Caco-2 (cell line): ENCODE measurements around the gene DSCAM. TPM values are rescaled to one million over a fixed set of nuclear protein-coding genes. Genes with fewer than 3 reads are reported as not detected.

Experiments
- BruUV-seq: library from RNA; stranded (reverse); fragments of 400-500 nt; replicated peaks from 2 replicates; lab custom pipeline; 2021; lab: Mats Ljungman, UMichigan
- CTCF ChIA-PET: fragments of 300-600 bp; sonication (Branson Sonifier 250); formaldehyde crosslinking; loops from one replicate; lab custom pipeline; 2022; ENCODE audit warnings: antibody characterized with exemption; lab: Charles Lee
- POLR2A ChIA-PET: fragments of 300-600 bp; sonication (Branson Sonifier 250); formaldehyde crosslinking; loops from one replicate; lab custom pipeline; 2022; ENCODE audit warnings: antibody characterized with exemption; lab: Charles Lee
- DNase-seq, 2 experiments: peaks; one replicate each; pipeline versions ENCODE4 v3.0.0 to v3.0.0-alpha.2; 2020 to 2022
- H3K27me3 ChIP-seq: replicated peaks from 2 replicates; pipeline ENCODE4 v1.6.0; 2011; ENCODE audit warnings: low read length; ENCODE audit not compliant: control insufficient read depth, insufficient read depth
- H3K36me3 ChIP-seq: 2 replicates; pipeline ENCODE4 v1.5.1; 2011; ENCODE audit warnings: low read length; ENCODE audit not compliant: control insufficient read depth, insufficient read depth
- H3K4me1 ChIP-seq: fragments of 250-450 bp; sonication (Bioruptor Pico); 2 replicates; pipeline ENCODE4 v1.5.1; 2020; ENCODE audit warnings: mild to moderate bottlenecking
- H3K4me3 ChIP-seq: 2 replicates; pipeline ENCODE4 v1.5.1; 2011; ENCODE audit warnings: low read depth, mild to moderate bottlenecking, control low read depth, low read length
- H3K9me3 ChIP-seq: fragments of 250-450 bp; sonication (Bioruptor Pico); 2 replicates; pipeline ENCODE4 v1.5.1; 2020; ENCODE audit warnings: mild to moderate bottlenecking, moderate library complexity
- H3K27ac Mint-ChIP-seq: one replicate; pipeline ENCODE4 v1.8.0; 2022; ENCODE audit warnings: mixed read lengths; ENCODE audit not compliant: unreplicated experiment
- H3K27me3 Mint-ChIP-seq: one replicate; pipeline ENCODE4 v1.8.0; 2022; ENCODE audit warnings: mixed read lengths; ENCODE audit not compliant: insufficient read depth, unreplicated experiment
- H3K36me3 Mint-ChIP-seq: one replicate; pipeline ENCODE4 v1.8.0; 2022; ENCODE audit warnings: mild to moderate bottlenecking, mixed read lengths; ENCODE audit not compliant: insufficient read depth, unreplicated experiment
- H3K4me1 Mint-ChIP-seq: one replicate; pipeline ENCODE4 v1.8.0; 2022; ENCODE audit warnings: low read depth, mixed read lengths; ENCODE audit not compliant: unreplicated experiment
- H3K4me3 Mint-ChIP-seq: one replicate; pipeline ENCODE4 v1.8.0; 2022; ENCODE audit warnings: mild to moderate bottlenecking, moderate library complexity, mixed read lengths; ENCODE audit not compliant: unreplicated experiment
- H3K9me3 Mint-ChIP-seq: one replicate; pipeline ENCODE4 v1.8.0; 2022; ENCODE audit warnings: mixed read lengths; ENCODE audit not compliant: unreplicated experiment
- CTCF ChIP-seq, 2 experiments: fragments of 200-600 bp in 1 of 2; IDR thresholded peaks; 1 replicate in 1 of 2; 2 replicates in 1 of 2; pipeline versions ENCODE4 v1.5.1 to v1.8.0; 2011 to 2022; ENCODE audit warnings: antibody characterized with exemption in 1 of 2, control low read depth in 1 of 2, inconsistent platforms in 1 of 2, low read depth in 1 of 2, low read length in 1 of 2, mild to moderate bottlenecking in 1 of 2, moderate library complexity in 1 of 2; ENCODE audit not compliant: insufficient read depth in 1 of 2, severe bottlenecking in 1 of 2, unreplicated experiment in 1 of 2
- intact Hi-C: fragments of 100-400 bp; cut with micrococcal nuclease; formaldehyde crosslinking; loops from one replicate; pipeline ENCODE4 v1.10.0; 2022; ENCODE audit not compliant: unreplicated experiment
- total RNA-seq: library from RNA; stranded (reverse); gene quantifications from 2 replicates; pipeline ENCODE4 v1.2.3, GENCODE V29; 2022

DSCAM gene
- total RNA-seq, 1 experiment from 2014 or later: not detected

- ChIA-PET CTCF (no interaction called here), POLR2A (no interaction called here)
- Histone ChIP-seq H3K36me3 (no peaks in the 10 kb centered on the region), H3K27me3 (no peaks in the 10 kb centered on the region), H3K9me3 (no peaks in the 10 kb centered on the region), H3K4me1 (no peaks in the 10 kb centered on the region), H3K4me3 (no peak overlapping the region)
- BruUV-seq: no TSS peak
- TF ChIP-seq CTCF (IDR thresholded peaks at IDR 0.05; ENCODE audit: insufficient read depth in 1 of 2, low read depth in 1 of 2, low read length in 1 of 2, severe bottlenecking in 1 of 2, unreplicated experiment in 1 of 2): no peak
- Mint-ChIP-seq H3K36me3 (no peaks in the 10 kb centered on the region), H3K27me3 (peaks cover 5% of the 10 kb centered on the region), H3K27ac (no peak overlapping the region), H3K4me1 (no peaks in the 10 kb centered on the region), H3K4me3 (no peak overlapping the region), H3K9me3 (no peaks in the 10 kb centered on the region)
- peak in 1 of 2 experiments; percentile 1 for DNase-seq
- intact Hi-C loops: no loop called here
These were observed 413.4 kb downstream of the DSCAM start for GRCh38 chr21:40433538-40433937.

GRCh38 chr21:40425981-40426380, 421.0 kb downstream of the DSCAM start:
- intact Hi-C loops: no loop called here
- Histone ChIP-seq H3K4me3 (no peak overlapping the region), H3K9me3 (no peaks in the 10 kb centered on the region), H3K27me3 (no peaks in the 10 kb centered on the region), H3K36me3 (no peaks in the 10 kb centered on the region; the same call in 1 of the 2 replicates), H3K4me1 (no peaks in the 10 kb centered on the region)
- CTCF ChIA-PET: no interaction called here
- Mint-ChIP-seq H3K9me3 (no peaks in the 10 kb centered on the region), H3K27ac (no peak overlapping the region), H3K27me3 (peaks cover 3% of the 10 kb centered on the region), H3K36me3 (no peaks in the 10 kb centered on the region), H3K4me1 (no peaks in the 10 kb centered on the region), H3K4me3 (no peak overlapping the region)
- no TSS peak for BruUV-seq
- DNase-seq: no peak
- TF ChIP-seq CTCF (IDR thresholded peaks at IDR 0.05; ENCODE audit: insufficient read depth in 1 of 2, low read depth in 1 of 2, low read length in 1 of 2, severe bottlenecking in 1 of 2, unreplicated experiment in 1 of 2): no peak
- POLR2A ChIA-PET: interaction anchor here (0.6 kb wide), 1 partner anchor 13 kb away, joined by 7 read pairs; no protein-coding TSS in a partner anchor

GRCh38 chr21:40422896-40423635, 423.9 kb downstream of the DSCAM start:
- no peaks in the 10 kb centered on the region for H3K27me3 ChIP-seq
- H3K36me3 ChIP-seq: no peaks in the 10 kb centered on the region; the same call in 1 of the 2 replicates
- no peak overlapping the region for H3K27ac Mint-ChIP-seq
- H3K4me3 Mint-ChIP-seq: no peak overlapping the region
- ChIA-PET CTCF (no interaction called here), POLR2A (no interaction called here)
- H3K9me3 Mint-ChIP-seq: peaks cover 6% of the 10 kb centered on the region
- intact Hi-C loops: no loop called here
- no peaks in the 10 kb centered on the region for H3K4me1 Mint-ChIP-seq
- TF ChIP-seq CTCF (IDR thresholded peaks at IDR 0.05; ENCODE audit: insufficient read depth in 1 of 2, low read depth in 1 of 2, low read length in 1 of 2, severe bottlenecking in 1 of 2, unreplicated experiment in 1 of 2): no peak
- H3K36me3 Mint-ChIP-seq: no peaks in the 10 kb centered on the region
- H3K4me1 ChIP-seq: no peaks in the 10 kb centered on the region
- H3K4me3 ChIP-seq: no peak overlapping the region
- H3K9me3 ChIP-seq: peaks cover 5% of the 10 kb centered on the region
- DNase-seq: no peak
- peaks cover 3% of the 10 kb centered on the region for H3K27me3 Mint-ChIP-seq
- BruUV-seq: no TSS peak
